ENCODE measurements around the gene PCDHGB6. TPM values are rescaled to one million over a fixed set of nuclear protein-coding genes. Genes with fewer than 3 reads are reported as not detected.
A peak's percentile ranks its signal among the peaks of the same experiment; 100 is the strongest.
"Not testable (repeated sequence)": the region's sequence is repeated elsewhere in the genome, so short reads cannot be mapped to it uniquely, and the experiment has no call there.

PCDHGB6 gene
- total and polyA plus RNA-seq, 5 donors from 2014 or later = not detected

DNA sequence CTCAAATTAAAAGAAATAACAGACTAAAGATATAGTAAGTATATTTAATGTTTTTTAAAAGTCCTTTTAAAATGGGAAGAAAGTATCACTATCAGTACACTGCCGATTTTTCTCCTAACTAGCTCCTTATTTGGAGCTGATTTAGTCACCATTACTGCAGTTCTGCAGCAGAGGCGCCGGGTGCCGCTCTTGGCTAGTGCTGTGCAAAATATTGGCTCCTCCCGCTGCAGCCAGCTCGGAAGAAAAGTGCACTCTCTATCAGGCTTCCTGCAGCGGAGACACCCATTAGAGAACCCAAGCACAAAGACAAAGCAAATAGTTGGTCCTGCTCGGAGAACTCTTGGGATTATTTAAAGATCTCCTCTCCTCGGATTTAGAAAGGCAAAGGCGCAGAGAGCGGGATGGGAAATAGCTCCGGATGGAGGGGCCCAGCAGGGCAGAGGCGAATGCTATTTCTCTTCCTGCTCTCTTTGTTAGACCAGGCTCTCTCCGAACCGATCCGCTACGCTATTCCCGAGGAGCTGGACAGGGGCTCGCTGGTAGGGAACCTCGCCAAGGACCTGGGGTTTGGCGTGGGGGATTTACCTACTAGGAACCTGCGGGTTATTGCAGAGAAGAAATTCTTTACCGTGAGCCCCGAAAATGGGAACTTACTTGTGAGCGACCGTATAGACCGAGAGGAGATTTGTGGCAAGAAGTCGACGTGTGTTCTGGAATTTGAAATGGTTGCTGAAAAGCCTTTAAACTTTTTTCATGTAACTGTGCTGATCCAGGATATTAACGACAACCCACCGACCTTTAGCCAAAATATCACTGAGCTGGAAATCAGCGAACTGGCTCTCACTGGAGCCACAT is 37.6 kb upstream of the PCDHGB6 start, which contains the start of gene PCDHGB3:
Gene PCDHGB3 (plus strand): TSS at position 249 of the 855 bp plus-strand sequence. CDS start 153 bp downstream, at position 402.
- peak within 1 kb of the TSS in 3 of 4 donors; percentile 15 to 71 (median 51) for H3K4me3 Mint-ChIP-seq
- peaks cover 61% of the 10 kb centered on the region for H3K27me3 Mint-ChIP-seq
- H3K4me1 Mint-ChIP-seq = peaks cover 0 to 15% (median 2%) of the 10 kb centered on the region in 4 donors
- no peak within 1 kb of the TSS for H3K27ac Mint-ChIP-seq
- peak within 1 kb of the TSS; percentile 35 for H3K4me3 ChIP-seq (ENCODE audit: low read depth, low read length)
- H3K36me3 ChIP-seq (ENCODE audit: control insufficient read depth, insufficient read depth, low read length) = no peaks in the 10 kb centered on the region
- H3K9me3 Mint-ChIP-seq = peaks cover 0 to 51% (median 14%) of the 10 kb centered on the region in 7 donors
- H3K27me3 ChIP-seq (ENCODE audit: control insufficient read depth, insufficient read depth, low read length) = peaks cover 39% of the 10 kb centered on the region
- peaks cover 8% of the 10 kb centered on the region for H3K4me1 ChIP-seq (ENCODE audit: control insufficient read depth, insufficient read depth, low read length, poor library complexity, severe bottlenecking)
- peaks cover 4% of the 10 kb centered on the region for H3K36me3 Mint-ChIP-seq
- DNase-seq = peak in 1 of 3 donors; percentile 26
- ATAC-seq (ENCODE audit: low read depth in 2 of 2) = peak; percentile 50 to 59
- peaks cover 29 to 57% of the 10 kb centered on the region in 2 experiments for H3K9me3 ChIP-seq (ENCODE audit: control insufficient read depth in 2 of 2, low read length in 2 of 2)
- H3K27ac ChIP-seq (ENCODE audit: insufficient read depth, low read length, poor library complexity, severe bottlenecking) = no peak within 1 kb of the TSS

DNA sequence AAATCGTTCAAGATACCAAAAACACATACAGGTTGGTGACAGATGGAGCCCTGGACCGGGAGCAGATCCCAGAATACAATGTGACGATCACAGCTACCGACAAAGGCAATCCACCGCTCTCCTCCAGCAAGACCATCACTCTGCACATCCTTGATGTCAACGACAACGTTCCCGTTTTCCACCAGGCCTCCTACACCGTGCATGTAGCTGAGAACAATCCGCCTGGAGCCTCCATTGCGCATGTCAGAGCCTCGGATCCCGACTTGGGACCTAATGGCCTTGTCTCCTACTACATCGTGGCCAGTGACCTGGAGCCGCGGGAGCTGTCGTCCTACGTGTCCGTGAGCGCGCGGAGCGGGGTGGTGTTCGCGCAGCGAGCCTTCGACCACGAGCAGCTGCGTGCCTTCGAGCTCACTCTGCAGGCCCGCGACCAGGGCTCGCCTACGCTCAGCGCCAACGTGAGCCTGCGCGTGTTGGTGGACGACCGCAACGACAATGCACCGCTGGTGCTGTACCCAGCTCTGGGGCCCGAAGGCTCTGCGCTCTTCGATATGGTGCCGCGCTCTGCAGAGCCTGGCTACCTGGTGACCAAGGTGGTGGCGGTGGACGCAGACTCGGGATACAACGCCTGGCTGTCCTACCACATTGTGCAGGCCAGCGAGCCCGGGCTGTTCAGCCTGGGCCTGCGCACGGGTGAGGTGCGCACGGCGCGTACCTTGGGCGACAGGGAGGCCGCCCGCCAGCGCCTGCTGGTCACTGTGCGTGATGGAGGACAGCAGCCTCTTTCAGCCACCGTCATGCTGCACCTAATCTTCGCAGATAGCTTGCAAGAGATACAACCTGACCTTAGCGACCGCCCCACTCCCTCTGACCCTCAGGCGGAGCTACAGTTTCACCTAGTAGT is 36.0 kb upstream of the PCDHGB6 start:
- ATAC-seq (ENCODE audit: low read depth in 2 of 2) (no peak), DNase-seq (no peak)
- Histone ChIP-seq H3K4me1 (ENCODE audit: control insufficient read depth, insufficient read depth, low read length, poor library complexity, severe bottlenecking) (peaks cover 8% of the 10 kb centered on the region), H3K36me3 (ENCODE audit: control insufficient read depth, insufficient read depth, low read length) (no peaks in the 10 kb centered on the region), H3K4me3 (ENCODE audit: low read depth, low read length) (no peak overlapping the region), H3K27me3 (ENCODE audit: control insufficient read depth, insufficient read depth, low read length) (peaks cover 37% of the 10 kb centered on the region), H3K27ac (ENCODE audit: insufficient read depth, low read length, poor library complexity, severe bottlenecking) (no peak overlapping the region), H3K9me3 (ENCODE audit: control insufficient read depth in 2 of 2, low read length in 2 of 2) (peaks cover 30 to 50% of the 10 kb centered on the region in 2 experiments)
- H3K9me3 Mint-ChIP-seq = peaks cover 0 to 46% (median 11%) of the 10 kb centered on the region in 7 donors
- peaks cover 4% of the 10 kb centered on the region for H3K36me3 Mint-ChIP-seq
- no peak overlapping the region for H3K27ac Mint-ChIP-seq
- H3K27me3 Mint-ChIP-seq = peaks cover 48% of the 10 kb centered on the region
- peaks cover 0 to 15% (median 2%) of the 10 kb centered on the region in 4 donors for H3K4me1 Mint-ChIP-seq
- no peak overlapping the region for H3K4me3 Mint-ChIP-seq

DNA sequence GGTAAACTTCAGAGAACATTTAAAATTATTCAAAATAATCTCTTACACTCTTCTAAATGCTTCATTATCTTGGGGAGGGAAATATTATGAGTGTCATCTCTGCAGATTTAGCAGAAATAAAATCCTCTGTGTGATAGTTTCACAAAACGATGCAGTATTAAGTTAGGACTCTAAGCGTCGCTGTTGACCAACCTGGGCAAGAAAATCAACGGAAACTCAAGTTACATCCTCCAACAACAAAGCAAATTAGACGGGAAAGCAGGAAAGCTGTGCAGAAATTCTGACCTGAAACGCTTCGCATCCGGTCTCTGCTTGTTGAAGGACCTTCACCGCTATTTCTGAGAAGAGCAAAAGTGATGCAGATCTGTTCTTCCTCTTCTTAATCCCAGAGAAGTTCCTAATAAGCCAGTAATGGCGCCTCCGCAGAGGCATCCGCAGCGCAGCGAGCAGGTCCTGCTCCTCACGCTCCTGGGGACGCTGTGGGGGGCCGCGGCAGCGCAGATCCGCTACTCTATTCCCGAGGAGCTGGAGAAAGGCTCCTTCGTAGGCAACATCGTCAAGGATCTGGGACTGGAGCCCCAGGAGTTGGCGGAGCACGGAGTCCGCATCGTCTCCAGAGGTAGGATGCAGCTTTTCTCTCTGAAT is 34.0 kb upstream of the PCDHGB6 start, which contains the start of gene PCDHGA6:
Gene PCDHGA6 (plus strand): TSS at position 219 of the 645 bp plus-strand sequence. CDS start 193 bp downstream, at position 412.
- peaks cover 49% of the 10 kb centered on the region for H3K27me3 Mint-ChIP-seq

DNA sequence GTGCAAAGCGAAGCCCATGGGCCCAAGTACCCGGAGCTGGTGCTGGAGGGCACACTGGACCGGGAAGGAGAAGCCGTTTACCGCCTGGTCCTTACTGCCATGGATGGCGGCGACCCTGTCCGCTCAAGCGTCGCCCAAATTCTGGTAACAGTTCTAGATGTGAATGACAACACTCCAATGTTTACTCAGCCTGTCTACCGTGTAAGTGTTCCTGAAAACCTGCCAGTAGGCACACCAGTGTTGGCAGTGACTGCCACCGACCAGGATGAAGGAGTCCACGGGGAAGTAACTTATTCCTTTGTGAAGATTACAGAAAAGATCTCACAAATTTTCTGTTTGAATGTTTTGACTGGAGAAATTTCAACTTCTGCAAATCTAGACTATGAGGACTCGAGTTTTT is 33.2 kb upstream of the PCDHGB6 start:
- no peaks in the 10 kb centered on the region for H3K36me3 ChIP-seq (ENCODE audit: control insufficient read depth, insufficient read depth, low read length)
- peaks cover 4% of the 10 kb centered on the region for H3K36me3 Mint-ChIP-seq
- H3K27ac ChIP-seq (ENCODE audit: insufficient read depth, low read length, poor library complexity, severe bottlenecking) = no peak overlapping the region
- peaks cover 8% of the 10 kb centered on the region for H3K4me1 ChIP-seq (ENCODE audit: control insufficient read depth, insufficient read depth, low read length, poor library complexity, severe bottlenecking)
- no peak for ATAC-seq (ENCODE audit: low read depth in 2 of 2)
- peaks cover 28 to 58% of the 10 kb centered on the region in 2 experiments for H3K9me3 ChIP-seq (ENCODE audit: control insufficient read depth in 2 of 2, low read length in 2 of 2)
- DNase-seq = no peak
- no peak overlapping the region for H3K27ac Mint-ChIP-seq
- no peak overlapping the region for H3K4me3 ChIP-seq (ENCODE audit: low read depth, low read length)
- no peak overlapping the region for H3K4me3 Mint-ChIP-seq
- peaks cover 0 to 14% (median 2%) of the 10 kb centered on the region in 4 donors for H3K4me1 Mint-ChIP-seq
- H3K27me3 ChIP-seq (ENCODE audit: control insufficient read depth, insufficient read depth, low read length) = peaks cover 34% of the 10 kb centered on the region
- H3K27me3 Mint-ChIP-seq = peaks cover 52% of the 10 kb centered on the region
- H3K9me3 Mint-ChIP-seq = peaks cover 0 to 60% (median 11%) of the 10 kb centered on the region in 7 donors

More for the DNA sequence above, 34.0 kb upstream of the PCDHGB6 start, which contains the start of gene PCDHGA6:
- Histone ChIP-seq H3K9me3 (ENCODE audit: control insufficient read depth in 2 of 2, low read length in 2 of 2) (peaks cover 28 to 58% of the 10 kb centered on the region in 2 experiments), H3K27ac (ENCODE audit: insufficient read depth, low read length, poor library complexity, severe bottlenecking) (no peak within 1 kb of the TSS), H3K36me3 (ENCODE audit: control insufficient read depth, insufficient read depth, low read length) (no peaks in the 10 kb centered on the region), H3K27me3 (ENCODE audit: control insufficient read depth, insufficient read depth, low read length) (peaks cover 39% of the 10 kb centered on the region), H3K4me3 (ENCODE audit: low read depth, low read length) (peak within 1 kb of the TSS; percentile 43), H3K4me1 (ENCODE audit: control insufficient read depth, insufficient read depth, low read length, poor library complexity, severe bottlenecking) (peaks cover 8% of the 10 kb centered on the region)
- peaks cover 4% of the 10 kb centered on the region for H3K36me3 Mint-ChIP-seq
- no peak within 1 kb of the TSS for H3K27ac Mint-ChIP-seq
- peak within 1 kb of the TSS in 3 of 4 donors; percentile 5 to 75 (median 36) for H3K4me3 Mint-ChIP-seq
- H3K9me3 Mint-ChIP-seq = peaks cover 0 to 56% (median 11%) of the 10 kb centered on the region in 7 donors
- ATAC-seq (ENCODE audit: low read depth in 2 of 2) = no peak
- DNase-seq = peak in 1 of 3 donors; percentile 19
- peaks cover 0 to 15% (median 2%) of the 10 kb centered on the region in 4 donors for H3K4me1 Mint-ChIP-seq

DNA sequence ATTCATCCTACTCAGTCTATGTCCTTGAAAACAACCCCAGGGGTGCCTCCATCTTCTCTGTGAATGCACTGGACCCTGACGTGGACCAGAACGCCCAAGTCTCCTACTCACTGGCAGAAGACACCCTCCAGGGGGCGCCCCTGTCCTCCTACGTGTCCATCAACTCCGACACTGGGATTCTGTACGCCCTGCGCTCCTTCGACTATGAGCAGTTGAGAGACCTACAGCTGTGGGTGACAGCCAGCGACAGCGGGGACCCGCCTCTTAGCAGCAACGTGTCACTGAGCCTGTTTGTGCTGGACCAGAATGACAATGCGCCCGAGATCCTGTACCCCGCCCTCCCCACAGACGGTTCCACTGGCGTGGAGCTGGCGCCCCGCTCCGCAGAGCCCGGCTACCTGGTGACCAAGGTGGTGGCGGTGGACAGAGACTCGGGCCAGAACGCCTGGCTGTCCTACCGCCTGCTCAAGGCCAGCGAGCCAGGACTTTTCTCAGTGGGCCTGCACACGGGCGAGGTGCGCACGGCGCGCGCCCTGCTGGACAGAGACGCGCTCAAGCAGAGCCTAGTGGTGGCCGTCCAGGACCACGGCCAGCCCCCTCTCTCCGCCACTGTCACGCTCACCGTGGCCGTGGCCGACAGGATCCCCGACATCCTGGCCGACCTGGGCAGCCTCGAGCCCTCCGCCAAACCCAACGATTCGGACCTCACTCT is 32.2 kb upstream of the PCDHGB6 start:
- not testable (repeated sequence) for H3K4me1 ChIP-seq (ENCODE audit: control insufficient read depth, insufficient read depth, low read length, poor library complexity, severe bottlenecking); H3K36me3 Mint-ChIP-seq; DNase-seq; H3K4me1 Mint-ChIP-seq; H3K27ac Mint-ChIP-seq; H3K4me3 ChIP-seq (ENCODE audit: low read depth, low read length); ATAC-seq (ENCODE audit: low read depth in 2 of 2); H3K27ac ChIP-seq (ENCODE audit: insufficient read depth, low read length, poor library complexity, severe bottlenecking); H3K36me3 ChIP-seq (ENCODE audit: control insufficient read depth, insufficient read depth, low read length); H3K4me3 Mint-ChIP-seq
- Mint-ChIP-seq H3K9me3 (peaks cover 0 to 56% (median 7%) of the 10 kb centered on the region in 7 donors), H3K27me3 (peaks cover 46% of the 10 kb centered on the region)
- Histone ChIP-seq H3K27me3 (ENCODE audit: control insufficient read depth, insufficient read depth, low read length) (peaks cover 33% of the 10 kb centered on the region), H3K9me3 (ENCODE audit: control insufficient read depth in 2 of 2, low read length in 2 of 2) (peaks cover 28 to 51% of the 10 kb centered on the region in 2 experiments)

DNA sequence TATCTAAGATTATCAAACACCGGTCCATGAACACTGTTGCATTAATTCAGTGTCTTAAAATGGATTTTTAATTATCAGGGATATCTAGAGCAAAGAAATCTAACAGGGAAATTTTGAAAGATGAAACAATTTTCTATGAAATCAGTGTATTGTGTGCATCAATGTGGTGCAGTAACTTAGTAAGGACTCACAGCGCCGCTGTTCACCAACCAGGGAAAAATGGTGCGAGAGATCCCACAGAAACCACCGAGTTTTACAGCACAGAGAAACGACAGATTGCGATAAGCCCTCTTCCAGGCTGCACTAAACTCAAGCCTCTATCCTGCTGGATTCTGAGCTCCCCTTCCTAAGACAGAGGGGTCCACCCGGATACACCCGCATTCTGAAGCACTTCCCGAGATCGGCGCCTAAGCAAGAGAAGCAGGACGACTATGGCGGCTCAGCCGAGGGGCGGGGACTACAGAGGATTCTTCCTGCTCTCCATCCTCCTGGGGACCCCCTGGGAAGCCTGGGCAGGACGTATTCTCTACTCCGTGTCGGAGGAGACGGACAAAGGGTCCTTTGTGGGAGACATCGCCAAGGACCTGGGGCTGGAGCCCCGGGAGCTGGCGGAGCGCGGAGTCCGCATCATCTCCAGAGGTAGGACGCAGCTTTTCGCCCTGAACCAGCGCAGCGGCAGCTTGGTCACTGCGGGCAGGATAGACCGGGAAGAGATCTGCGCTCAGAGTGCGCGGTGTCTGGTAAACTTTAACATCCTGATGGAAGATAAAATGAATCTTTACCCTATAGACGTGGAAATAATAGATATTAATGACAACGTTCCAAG is 25.1 kb upstream of the PCDHGB6 start, which contains the start of gene PCDHGA7:
Gene PCDHGA7 (plus strand): TSS at position 274 of the 826 bp plus-strand sequence. CDS start 158 bp downstream, at position 432.
- no peak for ATAC-seq (ENCODE audit: low read depth in 2 of 2)
- Histone ChIP-seq H3K4me1 (ENCODE audit: control insufficient read depth, insufficient read depth, low read length, poor library complexity, severe bottlenecking) (no peaks in the 10 kb centered on the region), H3K9me3 (ENCODE audit: control insufficient read depth in 2 of 2, low read length in 2 of 2) (peaks cover 16 to 29% of the 10 kb centered on the region in 2 experiments), H3K36me3 (ENCODE audit: control insufficient read depth, insufficient read depth, low read length) (no peaks in the 10 kb centered on the region), H3K27ac (ENCODE audit: insufficient read depth, low read length, poor library complexity, severe bottlenecking) (no peak within 1 kb of the TSS), H3K27me3 (ENCODE audit: control insufficient read depth, insufficient read depth, low read length) (peaks cover 40% of the 10 kb centered on the region), H3K4me3 (ENCODE audit: low read depth, low read length) (no peak within 1 kb of the TSS)
- Mint-ChIP-seq H3K9me3 (peaks cover 0 to 47% (median 17%) of the 10 kb centered on the region in 7 donors), H3K27ac (no peak within 1 kb of the TSS), H3K4me3 (peak within 1 kb of the TSS in 3 of 4 donors; percentile 56 to 62 (median 61)), H3K36me3 (no peaks in the 10 kb centered on the region), H3K27me3 (peaks cover 66% of the 10 kb centered on the region), H3K4me1 (peaks cover 0 to 2% (median 0%) of the 10 kb centered on the region in 4 donors)
- no peak for DNase-seq

All from CD4-positive, CD25-positive, alpha-beta regulatory T cell (primary cell).